GM23338 (cell line): ENCODE data around the gene CR2. TPM values are rescaled to one million over a fixed set of nuclear protein-coding genes. Genes with fewer than 3 reads are reported as not detected.

Source experiments
- ATAC-seq: fragments of 200-7000 bp; cut with Tn5 transposase; 3 replicates; pipeline ENCODE4 v1.9.1; 2020
- DNase-seq: peaks from one replicate; pipeline ENCODE4 v3.0.0-alpha.2; 2015; ENCODE audit warnings: low spot score
- H2AFZ ChIP-seq: fragments of 200-600 bp; sonication (generic); 2 replicates; pipeline ENCODE4 v1.8.0; 2016; ENCODE audit warnings: antibody characterized with exemption, mild to moderate bottlenecking, moderate library complexity
- H3F3A ChIP-seq: fragments of 200-600 bp; sonication (generic); replicated peaks from 2 replicates; pipeline ENCODE4 v1.8.0; 2017; ENCODE audit warnings: antibody characterized with exemption, mixed run types, low read depth
- H3K27ac ChIP-seq: fragments of 200-600 bp; sonication (generic); 2 replicates; pipeline ENCODE4 v1.6.1; 2016; ENCODE audit warnings: low read depth
- H3K27me3 ChIP-seq: fragments of 200-600 bp; sonication (generic); 2 replicates; pipeline ENCODE4 v1.8.0; 2016; ENCODE audit warnings: mild to moderate bottlenecking, mixed run types, moderate library complexity; ENCODE audit not compliant: insufficient read depth
- H3K36me3 ChIP-seq: fragments of 200-600 bp; sonication (generic); 2 replicates; pipeline ENCODE4 v1.8.0; 2016; ENCODE audit warnings: mild to moderate bottlenecking; ENCODE audit not compliant: insufficient read depth
- H3K4me1 ChIP-seq: fragments of 200-600 bp; sonication (generic); 2 replicates; pipeline ENCODE4 v1.8.0; 2016; ENCODE audit warnings: mild to moderate bottlenecking, moderate library complexity; ENCODE audit not compliant: insufficient read depth
- H3K4me2 ChIP-seq: fragments of 200-600 bp; sonication (generic); 2 replicates; pipeline ENCODE4 v1.7.1; 2017; ENCODE audit warnings: mixed run types
- H3K4me3 ChIP-seq: fragments of 200-600 bp; sonication (generic); 2 replicates; pipeline ENCODE4 v1.6.1; 2016; ENCODE audit warnings: mixed run types
- H3K79me2 ChIP-seq: fragments of 200-600 bp; sonication (generic); replicated peaks from 2 replicates; pipeline ENCODE4 v1.8.0; 2017; ENCODE audit warnings: mild to moderate bottlenecking; ENCODE audit not compliant: insufficient read depth
- H3K9me2 ChIP-seq: fragments of 200-600 bp; sonication (generic); 2 replicates; pipeline ENCODE4 v1.8.0; 2017; ENCODE audit not compliant: insufficient read depth
- H4K20me1 ChIP-seq: fragments of 200-600 bp; sonication (generic); replicated peaks from 2 replicates; pipeline ENCODE4 v1.8.0; 2017; ENCODE audit warnings: mild to moderate bottlenecking; ENCODE audit not compliant: insufficient read depth
- H3K27ac Mint-ChIP-seq: 2 replicates; pipeline ENCODE4 v1.8.0; 2020; ENCODE audit warnings: inconsistent platforms, mild to moderate bottlenecking, moderate library complexity, mixed read lengths
- H3K27me3 Mint-ChIP-seq: 3 replicates; pipeline ENCODE4 v1.8.0; 2022; ENCODE audit warnings: low read depth, mild to moderate bottlenecking, moderate library complexity, mixed read lengths, inconsistent platforms; ENCODE audit not compliant: insufficient read depth, poor library complexity
- H3K36me3 Mint-ChIP-seq: 3 replicates; pipeline ENCODE4 v1.8.0; 2021; ENCODE audit warnings: low read depth, mild to moderate bottlenecking, inconsistent platforms, moderate library complexity, mixed read lengths
- H3K4me1 Mint-ChIP-seq: 3 replicates; pipeline ENCODE4 v1.8.0; 2020; ENCODE audit warnings: mild to moderate bottlenecking, inconsistent platforms, mixed read lengths
- H3K4me3 Mint-ChIP-seq: 3 replicates; pipeline ENCODE4 v1.8.0; 2021; ENCODE audit warnings: moderate library complexity, mild to moderate bottlenecking, inconsistent platforms, mixed read lengths
- H3K9me3 Mint-ChIP-seq: 3 replicates; pipeline ENCODE4 v1.8.0; 2020; ENCODE audit warnings: moderate library complexity, mild to moderate bottlenecking, inconsistent platforms, mixed read lengths
- CREB1 ChIP-seq: fragments of 250-450 bp; sonication (Bioruptor Pico); IDR thresholded peaks from 2 replicates; pipeline ENCODE4 v1.5.0; 2020; ENCODE audit warnings: low read depth, mild to moderate bottlenecking, moderate library complexity
- EZH2 ChIP-seq: fragments of 200-600 bp; sonication (generic); IDR thresholded peaks from one replicate; pipeline ENCODE4 v1.8.0; 2017; ENCODE audit warnings: antibody characterized with exemption, mild to moderate bottlenecking, low read depth; ENCODE audit not compliant: unreplicated experiment
- JUNB ChIP-seq: IDR thresholded peaks from one replicate; pipeline ENCODE4 v1.6.1; 2016; ENCODE audit warnings: antibody characterized with exemption; ENCODE audit not compliant: unreplicated experiment
- STAT1 ChIP-seq: IDR thresholded peaks from one replicate; pipeline ENCODE4 v1.6.1; 2016; ENCODE audit warnings: antibody characterized with exemption; ENCODE audit not compliant: unreplicated experiment
- ZNF114 ChIP-seq: fragments of 250-450 bp; sonication (Bioruptor Pico); IDR thresholded peaks from 2 replicates; pipeline ENCODE4 v1.5.0; 2020; ENCODE audit warnings: mild to moderate bottlenecking, moderate library complexity
- polyA plus RNA-seq: library from polyadenylated mRNA; unstranded; fragments of >200 nt; fragmentation: Nextera tagmentation; extraction: Ambion mirVana; gene quantifications from 2 replicates; pipeline ENCODE4 v1.2.1, GENCODE V29; 2016
- total RNA-seq: library from RNA; depleted of rRNA; stranded (reverse); fragments of >200 nt; shearing (Covaris generic); gene quantifications from 2 replicates; pipeline ENCODE4 v1.2.3, GENCODE V29; 2014
- TF ChIP-seq, protein P1 (sequence below): fragments of 250-450 bp; sonication (Bioruptor Pico); IDR thresholded peaks from 2 replicates; pipeline ENCODE4 v1.5.0; 2020; ENCODE audit warnings: mild to moderate bottlenecking, moderate library complexity
- TF ChIP-seq, protein P2 (sequence below), 2 experiments: fragments of 200-600 bp in 1 of 2; sonication (generic) in 1 of 2; conservative IDR thresholded peaks; 2 replicates each; pipeline versions ENCODE4 v1.5.1 to v1.6.1; 2016 to 2017; ENCODE audit warnings: antibody characterized with exemption in 2 of 2, low read depth in 2 of 2, mild to moderate bottlenecking in 2 of 2, moderate library complexity in 1 of 2

The CR2 gene
- total and polyA plus RNA-seq, 2 experiments from 2014 or later, result 2.7 to 5.4 TPM

DNA sequence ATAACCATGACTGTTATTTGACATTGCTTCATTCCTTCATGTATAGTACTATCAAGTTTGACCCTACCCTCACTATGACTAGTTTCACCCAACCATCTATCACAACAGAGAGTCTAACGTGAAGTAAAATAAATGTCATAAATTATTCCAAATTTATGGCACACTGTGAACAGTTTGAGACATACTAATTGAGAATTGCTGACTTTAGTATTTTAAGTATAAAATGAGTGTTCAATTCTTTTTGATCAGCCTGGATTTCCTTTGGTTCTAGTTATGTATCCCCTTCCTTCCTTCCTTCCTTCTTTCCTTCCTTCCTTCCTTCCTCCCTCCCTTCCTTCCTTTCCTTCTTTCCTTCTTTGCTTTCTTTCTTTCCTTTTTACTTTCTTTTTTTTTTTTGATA, 56.3 kb downstream of the CR2 start:
- peaks cover 2% of the 10 kb centered on the region; the same call in 1 of the 3 replicates for H3K4me1 Mint-ChIP-seq
- Histone ChIP-seq H3K4me1 (no peaks in the 10 kb centered on the region), H3K9me2 (no peaks in the 10 kb centered on the region), H3K27me3 (no peaks in the 10 kb centered on the region), H3K4me3 (no peak overlapping the region), H4K20me1 (no peaks in the 10 kb centered on the region), H2AFZ (no peak overlapping the region), H3K36me3 (no peaks in the 10 kb centered on the region), H3F3A (no peaks in the 10 kb centered on the region), H3K79me2 (no peaks in the 10 kb centered on the region), H3K27ac (no peak overlapping the region), H3K4me2 (no peak overlapping the region)
- H3K9me3 Mint-ChIP-seq, result no peaks in the 10 kb centered on the region
- TF ChIP-seq, protein P1, sequence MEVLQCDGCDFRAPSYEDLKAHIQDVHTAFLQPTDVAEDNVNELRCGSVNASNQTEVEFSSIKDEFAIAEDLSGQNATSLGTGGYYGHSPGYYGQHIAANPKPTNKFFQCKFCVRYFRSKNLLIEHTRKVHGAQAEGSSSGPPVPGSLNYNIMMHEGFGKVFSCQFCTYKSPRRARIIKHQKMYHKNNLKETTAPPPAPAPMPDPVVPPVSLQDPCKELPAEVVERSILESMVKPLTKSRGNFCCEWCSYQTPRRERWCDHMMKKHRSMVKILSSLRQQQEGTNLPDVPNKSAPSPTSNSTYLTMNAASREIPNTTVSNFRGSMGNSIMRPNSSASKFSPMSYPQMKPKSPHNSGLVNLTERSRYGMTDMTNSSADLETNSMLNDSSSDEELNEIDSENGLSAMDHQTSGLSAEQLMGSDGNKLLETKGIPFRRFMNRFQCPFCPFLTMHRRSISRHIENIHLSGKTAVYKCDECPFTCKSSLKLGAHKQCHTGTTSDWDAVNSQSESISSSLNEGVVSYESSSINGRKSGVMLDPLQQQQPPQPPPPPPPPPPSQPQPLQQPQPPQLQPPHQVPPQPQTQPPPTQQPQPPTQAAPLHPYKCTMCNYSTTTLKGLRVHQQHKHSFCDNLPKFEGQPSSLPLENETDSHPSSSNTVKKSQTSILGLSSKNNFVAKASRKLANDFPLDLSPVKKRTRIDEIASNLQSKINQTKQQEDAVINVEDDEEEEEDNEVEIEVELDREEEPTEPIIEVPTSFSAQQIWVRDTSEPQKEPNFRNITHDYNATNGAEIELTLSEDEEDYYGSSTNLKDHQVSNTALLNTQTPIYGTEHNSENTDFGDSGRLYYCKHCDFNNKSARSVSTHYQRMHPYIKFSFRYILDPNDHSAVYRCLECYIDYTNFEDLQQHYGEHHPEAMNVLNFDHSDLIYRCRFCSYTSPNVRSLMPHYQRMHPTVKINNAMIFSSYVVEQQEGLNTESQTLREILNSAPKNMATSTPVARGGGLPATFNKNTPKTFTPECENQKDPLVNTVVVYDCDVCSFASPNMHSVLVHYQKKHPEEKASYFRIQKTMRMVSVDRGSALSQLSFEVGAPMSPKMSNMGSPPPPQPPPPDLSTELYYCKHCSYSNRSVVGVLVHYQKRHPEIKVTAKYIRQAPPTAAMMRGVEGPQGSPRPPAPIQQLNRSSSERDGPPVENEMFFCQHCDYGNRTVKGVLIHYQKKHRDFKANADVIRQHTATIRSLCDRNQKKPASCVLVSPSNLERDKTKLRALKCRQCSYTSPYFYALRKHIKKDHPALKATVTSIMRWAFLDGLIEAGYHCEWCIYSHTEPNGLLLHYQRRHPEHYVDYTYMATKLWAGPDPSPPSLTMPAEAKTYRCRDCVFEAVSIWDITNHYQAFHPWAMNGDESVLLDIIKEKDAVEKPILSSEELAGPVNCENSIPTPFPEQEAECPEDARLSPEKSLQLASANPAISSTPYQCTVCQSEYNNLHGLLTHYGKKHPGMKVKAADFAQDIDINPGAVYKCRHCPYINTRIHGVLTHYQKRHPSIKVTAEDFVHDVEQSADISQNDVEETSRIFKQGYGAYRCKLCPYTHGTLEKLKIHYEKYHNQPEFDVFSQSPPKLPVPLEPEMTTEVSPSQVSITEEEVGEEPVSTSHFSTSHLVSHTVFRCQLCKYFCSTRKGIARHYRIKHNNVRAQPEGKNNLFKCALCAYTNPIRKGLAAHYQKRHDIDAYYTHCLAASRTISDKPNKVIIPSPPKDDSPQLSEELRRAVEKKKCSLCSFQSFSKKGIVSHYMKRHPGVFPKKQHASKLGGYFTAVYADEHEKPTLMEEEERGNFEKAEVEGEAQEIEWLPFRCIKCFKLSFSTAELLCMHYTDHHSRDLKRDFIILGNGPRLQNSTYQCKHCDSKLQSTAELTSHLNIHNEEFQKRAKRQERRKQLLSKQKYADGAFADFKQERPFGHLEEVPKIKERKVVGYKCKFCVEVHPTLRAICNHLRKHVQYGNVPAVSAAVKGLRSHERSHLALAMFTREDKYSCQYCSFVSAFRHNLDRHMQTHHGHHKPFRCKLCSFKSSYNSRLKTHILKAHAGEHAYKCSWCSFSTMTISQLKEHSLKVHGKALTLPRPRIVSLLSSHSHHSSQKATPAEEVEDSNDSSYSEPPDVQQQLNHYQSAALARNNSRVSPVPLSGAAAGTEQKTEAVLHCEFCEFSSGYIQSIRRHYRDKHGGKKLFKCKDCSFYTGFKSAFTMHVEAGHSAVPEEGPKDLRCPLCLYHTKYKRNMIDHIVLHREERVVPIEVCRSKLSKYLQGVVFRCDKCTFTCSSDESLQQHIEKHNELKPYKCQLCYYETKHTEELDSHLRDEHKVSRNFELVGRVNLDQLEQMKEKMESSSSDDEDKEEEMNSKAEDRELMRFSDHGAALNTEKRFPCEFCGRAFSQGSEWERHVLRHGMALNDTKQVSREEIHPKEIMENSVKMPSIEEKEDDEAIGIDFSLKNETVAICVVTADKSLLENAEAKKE (CRISPR knock-in tag), result no peak
- no peak for TF ChIP-seq JUNB
- no peak for TF ChIP-seq STAT1
- TF ChIP-seq EZH2, result no peak
- TF ChIP-seq ZNF114 (CRISPR knock-in tag), result no peak
- TF ChIP-seq, protein P2, sequence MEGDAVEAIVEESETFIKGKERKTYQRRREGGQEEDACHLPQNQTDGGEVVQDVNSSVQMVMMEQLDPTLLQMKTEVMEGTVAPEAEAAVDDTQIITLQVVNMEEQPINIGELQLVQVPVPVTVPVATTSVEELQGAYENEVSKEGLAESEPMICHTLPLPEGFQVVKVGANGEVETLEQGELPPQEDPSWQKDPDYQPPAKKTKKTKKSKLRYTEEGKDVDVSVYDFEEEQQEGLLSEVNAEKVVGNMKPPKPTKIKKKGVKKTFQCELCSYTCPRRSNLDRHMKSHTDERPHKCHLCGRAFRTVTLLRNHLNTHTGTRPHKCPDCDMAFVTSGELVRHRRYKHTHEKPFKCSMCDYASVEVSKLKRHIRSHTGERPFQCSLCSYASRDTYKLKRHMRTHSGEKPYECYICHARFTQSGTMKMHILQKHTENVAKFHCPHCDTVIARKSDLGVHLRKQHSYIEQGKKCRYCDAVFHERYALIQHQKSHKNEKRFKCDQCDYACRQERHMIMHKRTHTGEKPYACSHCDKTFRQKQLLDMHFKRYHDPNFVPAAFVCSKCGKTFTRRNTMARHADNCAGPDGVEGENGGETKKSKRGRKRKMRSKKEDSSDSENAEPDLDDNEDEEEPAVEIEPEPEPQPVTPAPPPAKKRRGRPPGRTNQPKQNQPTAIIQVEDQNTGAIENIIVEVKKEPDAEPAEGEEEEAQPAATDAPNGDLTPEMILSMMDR (conservative IDR thresholded peaks at IDR 0.05; ENCODE audit: low read depth in 2 of 2), result no peak
- TF ChIP-seq CREB1 (CRISPR knock-in tag), result no peak
- ATAC-seq, result no peak
- no peaks in the 10 kb centered on the region for H3K36me3 Mint-ChIP-seq
- H3K27ac Mint-ChIP-seq, result no peak overlapping the region
- H3K4me3 Mint-ChIP-seq, result no peak overlapping the region
- H3K27me3 Mint-ChIP-seq, result no peaks in the 10 kb centered on the region
- no peak for DNase-seq
